Fibroblast of villous mesenchyme (primary cell): ENCODE results near the gene ADCY2. TPM values are rescaled to one million over a fixed set of nuclear protein-coding genes. Genes with fewer than 3 reads are reported as not detected.

ENCODE experiments used
- DNase-seq: peaks from one replicate; pipeline ENCODE4 v3.0.0-alpha.2; 2010; ENCODE audit warnings: low read depth
- H3K4me3 ChIP-seq: 2 replicates; pipeline ENCODE4 v1.5.1; 2011; ENCODE audit warnings: low read depth, mild to moderate bottlenecking, low read length
- total RNA-seq: library from RNA; depleted of rRNA; stranded (reverse); fragments of >200 nt; gene quantifications from 2 replicates; pipeline ENCODE4 v1.2.3, GENCODE V29; 2012
- TF ChIP-seq, protein P1 (sequence below): IDR thresholded peaks from 2 replicates; pipeline ENCODE4 v1.5.1; 2012; ENCODE audit warnings: low read depth, mild to moderate bottlenecking, low read length; ENCODE audit not compliant: insufficient read depth

Gene ADCY2
- total RNA-seq, 1 donor, result under 0.01 TPM

DNA sequence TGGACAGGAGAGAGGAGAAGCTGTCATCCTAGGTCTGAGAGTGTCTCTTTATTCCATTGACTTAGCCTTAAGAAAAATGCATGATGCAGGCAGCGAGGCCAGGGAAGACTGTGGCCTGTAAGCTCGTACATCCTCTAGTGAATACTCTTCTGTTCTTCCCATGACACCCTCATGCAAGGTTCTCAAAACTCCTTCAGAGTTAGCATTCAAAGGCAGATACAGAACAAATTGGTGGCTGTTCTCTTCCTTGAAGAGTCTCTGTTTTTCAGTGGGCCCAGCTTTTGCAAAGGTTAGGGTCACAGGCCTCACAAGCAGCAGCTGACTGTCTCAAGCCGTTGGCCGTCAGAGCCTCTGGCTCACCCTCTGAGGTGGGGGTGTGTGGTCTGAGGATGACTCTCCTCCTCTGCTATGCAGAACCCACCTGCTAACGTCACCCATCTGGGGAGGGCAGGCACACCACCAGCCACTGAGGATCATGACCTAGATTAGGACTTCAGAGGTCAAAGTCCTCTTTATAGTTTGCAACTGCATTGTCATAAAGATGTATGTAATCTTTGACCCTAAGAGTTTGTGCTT is 15.1 kb downstream of the ADCY2 start:
- H3K4me3 ChIP-seq, result no peak overlapping the region
- TF ChIP-seq, protein P1, sequence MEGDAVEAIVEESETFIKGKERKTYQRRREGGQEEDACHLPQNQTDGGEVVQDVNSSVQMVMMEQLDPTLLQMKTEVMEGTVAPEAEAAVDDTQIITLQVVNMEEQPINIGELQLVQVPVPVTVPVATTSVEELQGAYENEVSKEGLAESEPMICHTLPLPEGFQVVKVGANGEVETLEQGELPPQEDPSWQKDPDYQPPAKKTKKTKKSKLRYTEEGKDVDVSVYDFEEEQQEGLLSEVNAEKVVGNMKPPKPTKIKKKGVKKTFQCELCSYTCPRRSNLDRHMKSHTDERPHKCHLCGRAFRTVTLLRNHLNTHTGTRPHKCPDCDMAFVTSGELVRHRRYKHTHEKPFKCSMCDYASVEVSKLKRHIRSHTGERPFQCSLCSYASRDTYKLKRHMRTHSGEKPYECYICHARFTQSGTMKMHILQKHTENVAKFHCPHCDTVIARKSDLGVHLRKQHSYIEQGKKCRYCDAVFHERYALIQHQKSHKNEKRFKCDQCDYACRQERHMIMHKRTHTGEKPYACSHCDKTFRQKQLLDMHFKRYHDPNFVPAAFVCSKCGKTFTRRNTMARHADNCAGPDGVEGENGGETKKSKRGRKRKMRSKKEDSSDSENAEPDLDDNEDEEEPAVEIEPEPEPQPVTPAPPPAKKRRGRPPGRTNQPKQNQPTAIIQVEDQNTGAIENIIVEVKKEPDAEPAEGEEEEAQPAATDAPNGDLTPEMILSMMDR, result no peak
- no peak for DNase-seq

DNA sequence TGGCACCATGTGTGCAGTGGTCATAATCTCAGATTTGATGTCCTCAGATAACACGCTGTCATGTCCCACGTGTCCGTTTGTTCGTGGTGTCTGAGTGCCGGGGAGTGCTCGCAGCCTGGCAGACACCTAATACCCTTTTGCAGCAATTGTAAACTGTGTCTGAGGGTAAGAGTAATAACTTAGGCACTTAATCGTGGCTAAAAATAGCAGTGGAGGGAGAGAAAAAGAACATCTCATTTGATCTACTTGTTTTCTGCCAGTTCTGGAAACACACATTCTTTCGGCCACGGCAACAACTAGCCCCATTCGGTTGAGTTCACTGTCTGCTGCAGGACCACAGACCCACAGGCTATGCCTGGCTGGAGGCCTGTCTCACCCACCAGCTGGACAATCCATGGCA is 16.5 kb downstream of the ADCY2 start:
- DNase-seq, result no peak
- TF ChIP-seq, protein P1, result no peak
- H3K4me3 ChIP-seq, result no peak overlapping the region

DNA sequence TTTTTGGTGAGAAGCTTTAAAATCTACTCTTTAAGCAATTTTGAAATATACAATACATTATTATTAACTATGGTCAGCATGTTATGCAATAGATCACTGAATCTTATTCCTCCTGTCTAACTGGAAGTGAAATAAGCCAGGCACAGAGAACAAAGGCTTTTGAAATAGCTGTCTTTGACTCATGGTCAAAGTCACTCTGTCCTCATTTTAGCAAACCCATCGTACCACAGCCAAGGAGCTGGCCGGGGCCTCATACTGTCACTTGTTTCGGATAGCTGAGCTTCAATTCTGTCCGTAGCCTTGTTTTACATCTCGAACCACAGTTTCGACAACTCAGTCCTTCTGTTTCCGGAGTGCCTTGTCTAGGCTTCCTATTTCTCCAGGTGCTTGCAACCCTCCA is 19.2 kb downstream of the ADCY2 start:
- DNase-seq, result no peak
- TF ChIP-seq, protein P1, result no peak
- H3K4me3 ChIP-seq, result no peak overlapping the region

DNA sequence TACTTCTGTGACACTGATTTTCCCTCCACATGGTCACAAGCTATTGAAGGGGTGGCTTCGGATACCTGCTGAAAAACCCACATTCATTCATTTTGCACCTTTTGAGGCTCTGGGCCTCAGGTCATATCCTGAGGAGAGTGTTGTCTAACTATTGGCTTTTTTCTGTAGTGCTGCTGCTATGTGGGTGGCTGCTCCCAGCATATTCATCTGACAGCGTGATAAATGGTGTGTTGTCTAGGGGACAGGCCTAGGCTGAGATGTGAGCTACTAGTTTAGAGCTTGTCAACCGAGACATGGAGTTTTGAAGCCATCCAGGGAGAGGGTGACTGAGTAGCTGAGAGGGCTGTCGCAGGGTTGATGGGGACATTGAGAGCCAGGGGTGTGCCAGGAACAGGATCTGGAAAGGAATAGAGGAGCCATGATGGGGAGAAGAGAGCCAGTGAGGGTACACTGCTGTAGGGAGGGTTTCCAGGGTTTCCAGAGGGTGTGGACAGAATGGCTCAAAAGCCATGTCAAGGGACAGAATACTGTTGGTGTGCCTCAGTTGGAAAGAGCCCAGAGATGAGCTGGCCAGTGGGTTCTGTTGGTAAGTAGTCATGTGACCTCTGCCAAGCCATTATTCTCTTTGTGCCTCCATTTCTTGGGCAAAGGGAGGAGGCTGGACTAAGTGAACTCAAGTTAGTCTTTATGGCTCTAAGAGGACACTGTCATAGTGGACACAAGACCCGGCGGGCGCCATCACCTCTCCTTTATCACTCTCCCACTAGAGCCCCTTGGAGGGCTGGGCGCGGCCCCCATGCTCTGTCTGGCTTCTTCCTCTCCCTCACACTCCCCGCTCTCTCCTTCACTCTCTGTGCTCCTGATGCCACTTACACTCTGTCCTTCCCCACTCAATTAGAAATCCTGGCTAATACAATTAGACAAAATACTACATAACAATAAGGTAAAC is 19.9 kb downstream of the ADCY2 start:
- DNase-seq, result no peak
- H3K4me3 ChIP-seq, result no peak overlapping the region
- TF ChIP-seq, protein P1, result no peak

DNA sequence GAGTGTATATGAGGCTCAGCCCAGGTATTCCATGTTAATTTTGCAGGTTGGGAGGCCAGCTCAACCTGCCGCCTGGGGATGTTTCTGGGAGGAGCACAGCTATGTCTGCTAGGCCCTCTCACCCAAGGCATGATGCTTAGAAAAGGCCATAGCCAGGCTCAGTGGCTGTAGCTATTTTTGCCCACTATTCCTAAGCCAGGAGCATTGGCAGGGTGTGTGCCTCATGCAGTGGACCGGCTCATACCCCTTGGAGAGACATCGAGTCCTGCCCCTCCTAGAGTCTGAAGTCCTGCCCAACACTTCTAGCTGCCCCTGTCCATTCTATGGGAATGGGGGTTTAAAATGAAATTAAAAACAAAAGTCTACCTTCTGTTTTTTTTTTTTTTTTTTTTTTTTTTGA is 22.3 kb downstream of the ADCY2 start:
- no peak overlapping the region for H3K4me3 ChIP-seq
- TF ChIP-seq, protein P1, result no peak
- DNase-seq, result no peak

DNA sequence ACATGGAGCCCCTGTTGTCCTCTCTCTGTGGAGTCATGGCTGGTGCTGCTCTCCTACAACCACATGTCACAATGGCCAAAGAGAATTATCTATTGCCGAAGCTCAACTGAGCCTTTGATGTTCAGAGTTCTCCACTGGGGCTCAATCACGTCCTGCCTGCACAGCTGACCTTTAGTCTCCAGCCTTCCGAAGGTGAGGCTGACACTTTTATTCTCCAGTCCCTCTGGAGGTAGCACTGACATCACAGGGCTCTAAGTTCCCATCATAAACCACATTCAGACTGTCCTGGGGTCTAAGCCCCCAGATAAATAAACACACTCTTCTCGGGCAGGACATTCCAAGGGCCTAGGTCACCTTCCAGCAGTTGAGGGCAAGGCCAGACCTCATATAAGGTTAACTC is 23.4 kb downstream of the ADCY2 start:
- TF ChIP-seq, protein P1, result no peak
- H3K4me3 ChIP-seq, result no peak overlapping the region
- no peak for DNase-seq
